Measurements from ENCODE around the gene TNS1.

- TF ChIP-seq, protein P1, sequence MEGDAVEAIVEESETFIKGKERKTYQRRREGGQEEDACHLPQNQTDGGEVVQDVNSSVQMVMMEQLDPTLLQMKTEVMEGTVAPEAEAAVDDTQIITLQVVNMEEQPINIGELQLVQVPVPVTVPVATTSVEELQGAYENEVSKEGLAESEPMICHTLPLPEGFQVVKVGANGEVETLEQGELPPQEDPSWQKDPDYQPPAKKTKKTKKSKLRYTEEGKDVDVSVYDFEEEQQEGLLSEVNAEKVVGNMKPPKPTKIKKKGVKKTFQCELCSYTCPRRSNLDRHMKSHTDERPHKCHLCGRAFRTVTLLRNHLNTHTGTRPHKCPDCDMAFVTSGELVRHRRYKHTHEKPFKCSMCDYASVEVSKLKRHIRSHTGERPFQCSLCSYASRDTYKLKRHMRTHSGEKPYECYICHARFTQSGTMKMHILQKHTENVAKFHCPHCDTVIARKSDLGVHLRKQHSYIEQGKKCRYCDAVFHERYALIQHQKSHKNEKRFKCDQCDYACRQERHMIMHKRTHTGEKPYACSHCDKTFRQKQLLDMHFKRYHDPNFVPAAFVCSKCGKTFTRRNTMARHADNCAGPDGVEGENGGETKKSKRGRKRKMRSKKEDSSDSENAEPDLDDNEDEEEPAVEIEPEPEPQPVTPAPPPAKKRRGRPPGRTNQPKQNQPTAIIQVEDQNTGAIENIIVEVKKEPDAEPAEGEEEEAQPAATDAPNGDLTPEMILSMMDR (IDR thresholded peaks at IDR 0.05; ENCODE audit: insufficient read depth, low read length): no peak
- TF ChIP-seq GABPA (IDR thresholded peaks at IDR 0.05; ENCODE audit: low read depth) (no peak), POLR2AphosphoS5 (IDR thresholded peaks at IDR 0.05; ENCODE audit: low read depth) (no peak)
Measured at GRCh38 chr2:217809736-217810135, 193.1 kb downstream of the TNS1 start.
